Measurements from ENCODE around the gene MMP24OS.
A peak's percentile ranks its signal among the peaks of the same experiment; 100 is the strongest.

MMP24OS gene

GRCh38 chr20:35305682-35306556, 28.0 kb upstream of the MMP24OS start:
- no peak for TF ChIP-seq TAF1 (IDR thresholded peaks at IDR 0.05; ENCODE audit: borderline replicate concordance, insufficient read depth, low read length)
- peak; percentile 72 for TF ChIP-seq FOXP2 (optimal IDR thresholded peaks at IDR 0.05; ENCODE audit: borderline replicate concordance, extremely low read depth, extremely low read length, insufficient read depth)
- TF ChIP-seq POLR2AphosphoS5 (IDR thresholded peaks at IDR 0.05; ENCODE audit: low read depth, low read length): no peak

- TF ChIP-seq SIN3A (IDR thresholded peaks at IDR 0.05; ENCODE audit: borderline replicate concordance, insufficient read depth, low read length): no peak
- TF ChIP-seq POLR2AphosphoS5 (IDR thresholded peaks at IDR 0.05; ENCODE audit: low read depth, low read length): no peak
- no peak for TF ChIP-seq TAF1 (IDR thresholded peaks at IDR 0.05; ENCODE audit: borderline replicate concordance, insufficient read depth, low read length)
- no peak for TF ChIP-seq FOXP2 (optimal IDR thresholded peaks at IDR 0.05; ENCODE audit: borderline replicate concordance, extremely low read depth, extremely low read length, insufficient read depth)
- no peak for TF ChIP-seq REST (IDR thresholded peaks at IDR 0.05; ENCODE audit: insufficient read depth in 1 of 2, low read depth in 2 of 2, low read length in 2 of 2)
Measured at GRCh38 chr20:35304956-35305355, 27.0 kb upstream of the MMP24OS start.

DNA sequence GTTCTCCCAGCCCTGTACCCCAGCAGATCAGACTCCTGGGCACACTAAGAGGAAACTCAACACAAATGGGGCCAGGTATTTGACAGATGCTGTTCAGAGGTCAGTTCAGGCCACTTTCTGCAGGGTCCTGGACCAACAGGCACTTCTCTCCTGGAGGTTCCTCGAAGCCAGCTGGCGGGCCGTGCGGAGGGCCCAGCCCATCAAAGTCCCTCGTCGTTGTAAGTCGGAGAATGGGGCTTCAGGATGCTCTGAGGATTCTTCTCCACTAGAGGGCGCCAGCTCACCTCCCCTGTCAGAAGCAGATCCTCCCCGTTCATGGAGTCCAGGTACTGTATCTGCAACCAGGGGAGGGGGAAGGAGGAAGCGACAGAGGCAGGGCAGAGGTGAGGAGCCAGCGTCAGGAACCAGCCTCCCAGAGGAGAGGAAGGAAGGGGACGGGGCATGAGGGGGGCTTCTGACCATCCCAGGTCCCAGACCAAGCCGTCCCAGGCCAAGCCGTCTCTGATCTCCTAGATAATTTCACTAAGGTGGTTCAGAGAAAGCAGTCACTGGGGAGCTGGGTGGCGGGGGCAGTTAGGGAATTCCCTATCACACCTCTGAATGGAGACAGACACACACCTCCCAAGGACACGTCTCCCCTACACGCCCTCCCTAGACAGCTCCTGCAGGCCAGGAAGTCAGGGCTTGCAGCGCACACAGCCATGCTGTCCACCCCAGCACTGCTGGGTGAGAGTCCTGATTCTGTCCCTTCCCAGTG, 26.0 kb upstream of the MMP24OS start:
- no peak for TF ChIP-seq POLR2AphosphoS5 (IDR thresholded peaks at IDR 0.05; ENCODE audit: low read depth, low read length)
- peak in 1 of 2 experiments; percentile 33; a peak in 1 of 4 replicates for TF ChIP-seq REST (IDR thresholded peaks at IDR 0.05; ENCODE audit: insufficient read depth in 1 of 2, low read depth in 2 of 2, low read length in 2 of 2)

DNA sequence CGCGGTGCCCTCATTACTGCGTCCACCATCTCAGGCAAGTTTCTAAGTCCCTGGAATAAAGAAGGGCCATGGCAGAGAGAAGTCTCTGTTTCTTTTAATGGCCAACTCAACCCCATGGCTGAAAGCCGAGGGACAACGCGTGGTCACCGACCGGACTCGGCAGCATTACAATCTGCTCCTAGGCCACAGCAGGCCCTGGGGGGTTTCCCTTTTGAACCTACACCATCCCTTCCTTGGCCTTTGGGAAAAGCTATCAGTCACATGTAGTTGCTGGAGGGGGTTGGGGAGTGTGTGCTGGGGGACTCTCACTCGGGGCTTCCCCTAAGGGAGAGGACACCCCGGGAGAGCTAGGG, 25.4 kb upstream of the MMP24OS start:
- TF ChIP-seq REST (IDR thresholded peaks at IDR 0.05; ENCODE audit: insufficient read depth in 1 of 2, low read depth in 2 of 2, low read length in 2 of 2): no peak
- TF ChIP-seq FOXP2 (optimal IDR thresholded peaks at IDR 0.05; ENCODE audit: borderline replicate concordance, extremely low read depth, extremely low read length, insufficient read depth): no peak
- TF ChIP-seq TAF1 (IDR thresholded peaks at IDR 0.05; ENCODE audit: borderline replicate concordance, insufficient read depth, low read length): no peak
- no peak for TF ChIP-seq POLR2AphosphoS5 (IDR thresholded peaks at IDR 0.05; ENCODE audit: low read depth, low read length)
- TF ChIP-seq SIN3A (IDR thresholded peaks at IDR 0.05; ENCODE audit: borderline replicate concordance, insufficient read depth, low read length): no peak

- TF ChIP-seq POLR2AphosphoS5 (IDR thresholded peaks at IDR 0.05; ENCODE audit: low read depth, low read length) (0 out of 2 replicates have a peak, but pooled peaks have one; percentile 25), TAF1 (IDR thresholded peaks at IDR 0.05; ENCODE audit: borderline replicate concordance, insufficient read depth, low read length) (no peak)
Measured at GRCh38 chr20:35302421-35303335, 24.8 kb upstream of the MMP24OS start.

Measured in PFSK-1 (cell line).